ENCODE data around the gene LZTR1. TPM values are rescaled to one million over a fixed set of nuclear protein-coding genes. Genes with fewer than 3 reads are reported as not detected.
A peak's percentile ranks its signal among the peaks of the same experiment; 100 is the strongest.
"Not testable (repeated sequence)": the region's sequence is repeated elsewhere in the genome, so short reads cannot be mapped to it uniquely, and the experiment has no call there.

LZTR1 gene
- total RNA-seq = 10 to 100 TPM; 75.0 to 78.7 TPM
- 17.1 TPM for polyA plus RNA-seq

GRCh38 chr22:20981787-20982562 lies at the start of gene LZTR1:
Gene LZTR1 (plus strand): TSS chr22:20982297. CDS start chr22:20982372, 75 bp downstream.
- Mint-ChIP-seq H3K4me3 (peak within 1 kb of the TSS; percentile 86 to 96 (median 94)), H3K27me3 (no peaks in the 10 kb centered on the region), H3K9me3 (no peaks in the 10 kb centered on the region), H3K27ac (peak within 1 kb of the TSS; percentile 86 to 98 (median 93)), H3K36me3 (peaks cover 0 to 35% (median 3%) of the 10 kb centered on the region in 3 donors), H3K4me1 (peaks cover 35 to 51% (median 36%) of the 10 kb centered on the region in 3 donors)
- Histone ChIP-seq H3K4me3 (ENCODE audit: low read length) (peak within 1 kb of the TSS; percentile 67), H3K4me1 (ENCODE audit: insufficient read depth, low read length) (peaks cover 25% of the 10 kb centered on the region), H3K9me3 (ENCODE audit: low read length) (peaks cover 9% of the 10 kb centered on the region), H3K36me3 (ENCODE audit: insufficient read depth, low read length) (peaks cover 10% of the 10 kb centered on the region), H3K27me3 (ENCODE audit: insufficient read depth, low read length, poor library complexity, severe bottlenecking) (no peaks in the 10 kb centered on the region), H3K27ac (ENCODE audit: low read depth, low read length) (peak within 1 kb of the TSS; percentile 93)
- ChIA-PET CTCF (interaction anchor here (0.6 to 2.0 kb wide), 7 partner anchors 9 to 121 kb away, joined by 3 to 5 read pairs (median 4); no protein-coding TSS in a partner anchor), POLR2A (interaction anchor here (0.6 to 1.8 kb wide), 4 partner anchors 17 to 22 kb away, joined by 3 to 9 read pairs (median 6); partner anchors contain the start of gene THAP7)
- peak; percentile 51 to 72 (median 65) for DNase-seq

GRCh38 chr22:20933910-20934309 lies 48.2 kb upstream of the LZTR1 start:
- H3K9me3 ChIP-seq (ENCODE audit: low read length) = no peaks in the 10 kb centered on the region
- Mint-ChIP-seq H3K27ac (peak overlapping the region in 3 of 8 donors; percentile 23 to 70 (median 55)), H3K36me3 (peaks cover 0 to 59% (median 13%) of the 10 kb centered on the region in 3 donors), H3K27me3 (peaks cover 0 to 2% of the 10 kb centered on the region in 2 donors), H3K4me3 (peak overlapping the region in 4 of 7 donors; percentile 8 to 36 (median 24)), H3K4me1 (peaks cover 53 to 87% (median 71%) of the 10 kb centered on the region in 3 donors), H3K9me3 (no peaks in the 10 kb centered on the region)
- H3K27ac ChIP-seq (ENCODE audit: low read depth, low read length) = no peak overlapping the region
- no peak overlapping the region for H3K4me3 ChIP-seq (ENCODE audit: low read length)
- DNase-seq = no peak
- H3K36me3 ChIP-seq (ENCODE audit: insufficient read depth, low read length) = peaks cover 37% of the 10 kb centered on the region
- H3K27me3 ChIP-seq (ENCODE audit: insufficient read depth, low read length, poor library complexity, severe bottlenecking) = no peaks in the 10 kb centered on the region
- POLR2A ChIA-PET = no interaction called here
- H3K4me1 ChIP-seq (ENCODE audit: insufficient read depth, low read length) = peaks cover 67% of the 10 kb centered on the region
- CTCF ChIA-PET = no interaction called here

DNA sequence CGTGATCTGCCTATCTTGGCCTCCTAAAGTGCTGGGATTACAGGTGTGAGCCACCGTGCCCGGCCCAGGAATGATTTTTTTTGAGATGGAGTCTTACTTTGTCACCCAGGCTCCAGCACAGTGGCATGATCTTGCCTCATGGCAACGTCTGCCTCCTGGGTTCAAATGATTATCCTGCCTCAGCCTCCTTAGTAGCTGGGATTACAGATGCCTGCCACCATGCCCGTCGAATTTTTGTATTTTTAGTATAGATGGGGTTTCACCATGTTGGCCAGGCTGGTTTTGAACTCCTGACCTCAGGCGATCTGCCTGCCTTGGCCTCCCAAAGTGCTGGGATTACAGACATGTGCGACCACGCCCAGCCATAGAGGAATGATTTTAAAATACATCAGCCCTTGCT lies 47.0 kb upstream of the LZTR1 start:
- Mint-ChIP-seq H3K4me1 (peaks cover 53 to 87% (median 72%) of the 10 kb centered on the region in 3 donors), H3K4me3 (peak overlapping the region in 3 of 7 donors; percentile 28 to 41 (median 39)), H3K27ac (peak overlapping the region in 2 of 8 donors; percentile 68 to 70), H3K36me3 (peaks cover 0 to 61% (median 13%) of the 10 kb centered on the region in 3 donors)
- POLR2A ChIA-PET; H3K4me3 ChIP-seq (ENCODE audit: low read length); H3K27me3 Mint-ChIP-seq; H3K9me3 Mint-ChIP-seq; H3K27ac ChIP-seq (ENCODE audit: low read depth, low read length); DNase-seq; CTCF ChIA-PET; H3K27me3 ChIP-seq (ENCODE audit: insufficient read depth, low read length, poor library complexity, severe bottlenecking); H3K9me3 ChIP-seq (ENCODE audit: low read length): not testable (repeated sequence)
- peaks cover 32% of the 10 kb centered on the region for H3K36me3 ChIP-seq (ENCODE audit: insufficient read depth, low read length)
- peaks cover 67% of the 10 kb centered on the region for H3K4me1 ChIP-seq (ENCODE audit: insufficient read depth, low read length)

- H3K9me3 ChIP-seq (ENCODE audit: low read length); H3K9me3 Mint-ChIP-seq; CTCF ChIA-PET; H3K27me3 Mint-ChIP-seq; H3K27ac ChIP-seq (ENCODE audit: low read depth, low read length); POLR2A ChIA-PET; H3K4me3 ChIP-seq (ENCODE audit: low read length); DNase-seq; H3K27me3 ChIP-seq (ENCODE audit: insufficient read depth, low read length, poor library complexity, severe bottlenecking): not testable (repeated sequence)
- peak overlapping the region in 5 of 7 donors; percentile 12 to 70 (median 55) for H3K4me3 Mint-ChIP-seq
- H3K36me3 Mint-ChIP-seq = peaks cover 0 to 68% (median 13%) of the 10 kb centered on the region in 3 donors
- peaks cover 72% of the 10 kb centered on the region for H3K4me1 ChIP-seq (ENCODE audit: insufficient read depth, low read length)
- H3K27ac Mint-ChIP-seq = peak overlapping the region in 4 of 8 donors; percentile 21 to 58 (median 30)
- peaks cover 60 to 90% (median 78%) of the 10 kb centered on the region in 3 donors for H3K4me1 Mint-ChIP-seq
- peaks cover 29% of the 10 kb centered on the region for H3K36me3 ChIP-seq (ENCODE audit: insufficient read depth, low read length)
Measured at GRCh38 chr22:20935780-20936539, 46.1 kb upstream of the LZTR1 start.

- peaks cover 61 to 93% (median 81%) of the 10 kb centered on the region in 3 donors for H3K4me1 Mint-ChIP-seq
- Histone ChIP-seq H3K9me3 (ENCODE audit: low read length) (no peaks in the 10 kb centered on the region), H3K4me1 (ENCODE audit: insufficient read depth, low read length) (peaks cover 71% of the 10 kb centered on the region), H3K4me3 (ENCODE audit: low read length) (no peak overlapping the region), H3K27ac (ENCODE audit: low read depth, low read length) (no peak overlapping the region), H3K27me3 (ENCODE audit: insufficient read depth, low read length, poor library complexity, severe bottlenecking) (no peaks in the 10 kb centered on the region), H3K36me3 (ENCODE audit: insufficient read depth, low read length) (peaks cover 29% of the 10 kb centered on the region)
- peaks cover 0 to 69% (median 13%) of the 10 kb centered on the region in 3 donors for H3K36me3 Mint-ChIP-seq
- H3K9me3 Mint-ChIP-seq = no peaks in the 10 kb centered on the region
- DNase-seq = no peak
- peaks cover 0 to 2% of the 10 kb centered on the region in 2 donors for H3K27me3 Mint-ChIP-seq
- peak overlapping the region; percentile 20 to 89 (median 68) for H3K27ac Mint-ChIP-seq
- peak overlapping the region; percentile 5 to 77 (median 59) for H3K4me3 Mint-ChIP-seq
- ChIA-PET POLR2A (no interaction called here), CTCF (no interaction called here)
Measured at GRCh38 chr22:20937031-20937793, 44.9 kb upstream of the LZTR1 start.

GRCh38 chr22:20937794-20938671 lies 44.1 kb upstream of the LZTR1 start:
- no peak for DNase-seq
- Histone ChIP-seq H3K4me1 (ENCODE audit: insufficient read depth, low read length) (peaks cover 69% of the 10 kb centered on the region), H3K27me3 (ENCODE audit: insufficient read depth, low read length, poor library complexity, severe bottlenecking) (no peaks in the 10 kb centered on the region), H3K36me3 (ENCODE audit: insufficient read depth, low read length) (peaks cover 29% of the 10 kb centered on the region), H3K4me3 (ENCODE audit: low read length) (no peak overlapping the region), H3K9me3 (ENCODE audit: low read length) (no peaks in the 10 kb centered on the region), H3K27ac (ENCODE audit: low read depth, low read length) (no peak overlapping the region)
- Mint-ChIP-seq H3K4me1 (peaks cover 64 to 94% (median 81%) of the 10 kb centered on the region in 3 donors), H3K27me3 (no peaks in the 10 kb centered on the region), H3K4me3 (peak overlapping the region in 6 of 7 donors; percentile 46 to 77 (median 64)), H3K9me3 (no peaks in the 10 kb centered on the region), H3K27ac (peak overlapping the region in 6 of 8 donors; percentile 29 to 79 (median 68)), H3K36me3 (peaks cover 0 to 70% (median 13%) of the 10 kb centered on the region in 3 donors)
- ChIA-PET POLR2A (no interaction called here), CTCF (no interaction called here)
